ENCODE data around the gene ZSWIM6. TPM values are rescaled to one million over a fixed set of nuclear protein-coding genes. Genes with fewer than 3 reads are reported as not detected.

ZSWIM6 gene
- total and polyA plus RNA-seq, 2 experiments from 2014 or later: 3.9 to 6.0 TPM

DNA sequence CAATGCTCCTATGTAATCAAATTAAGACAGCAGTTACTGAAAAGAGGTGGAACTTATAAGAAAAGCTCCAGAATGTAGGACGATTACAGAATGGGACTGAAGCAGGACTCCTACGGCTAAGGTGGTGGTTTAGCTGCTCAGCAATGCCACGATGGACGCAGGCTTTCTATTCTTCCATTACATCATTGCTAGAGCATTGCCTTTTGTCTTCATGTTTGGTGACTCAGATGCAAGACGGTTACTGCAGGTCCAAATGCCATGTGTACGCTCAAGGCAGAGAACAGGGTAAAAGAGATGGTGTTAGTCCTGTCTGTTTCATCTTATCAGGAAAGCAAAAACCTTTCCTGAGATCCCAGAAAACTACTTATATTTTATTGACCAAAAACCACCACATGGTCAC is 255.1 kb downstream of the ZSWIM6 start (continued):
- TF ChIP-seq, protein P1, sequence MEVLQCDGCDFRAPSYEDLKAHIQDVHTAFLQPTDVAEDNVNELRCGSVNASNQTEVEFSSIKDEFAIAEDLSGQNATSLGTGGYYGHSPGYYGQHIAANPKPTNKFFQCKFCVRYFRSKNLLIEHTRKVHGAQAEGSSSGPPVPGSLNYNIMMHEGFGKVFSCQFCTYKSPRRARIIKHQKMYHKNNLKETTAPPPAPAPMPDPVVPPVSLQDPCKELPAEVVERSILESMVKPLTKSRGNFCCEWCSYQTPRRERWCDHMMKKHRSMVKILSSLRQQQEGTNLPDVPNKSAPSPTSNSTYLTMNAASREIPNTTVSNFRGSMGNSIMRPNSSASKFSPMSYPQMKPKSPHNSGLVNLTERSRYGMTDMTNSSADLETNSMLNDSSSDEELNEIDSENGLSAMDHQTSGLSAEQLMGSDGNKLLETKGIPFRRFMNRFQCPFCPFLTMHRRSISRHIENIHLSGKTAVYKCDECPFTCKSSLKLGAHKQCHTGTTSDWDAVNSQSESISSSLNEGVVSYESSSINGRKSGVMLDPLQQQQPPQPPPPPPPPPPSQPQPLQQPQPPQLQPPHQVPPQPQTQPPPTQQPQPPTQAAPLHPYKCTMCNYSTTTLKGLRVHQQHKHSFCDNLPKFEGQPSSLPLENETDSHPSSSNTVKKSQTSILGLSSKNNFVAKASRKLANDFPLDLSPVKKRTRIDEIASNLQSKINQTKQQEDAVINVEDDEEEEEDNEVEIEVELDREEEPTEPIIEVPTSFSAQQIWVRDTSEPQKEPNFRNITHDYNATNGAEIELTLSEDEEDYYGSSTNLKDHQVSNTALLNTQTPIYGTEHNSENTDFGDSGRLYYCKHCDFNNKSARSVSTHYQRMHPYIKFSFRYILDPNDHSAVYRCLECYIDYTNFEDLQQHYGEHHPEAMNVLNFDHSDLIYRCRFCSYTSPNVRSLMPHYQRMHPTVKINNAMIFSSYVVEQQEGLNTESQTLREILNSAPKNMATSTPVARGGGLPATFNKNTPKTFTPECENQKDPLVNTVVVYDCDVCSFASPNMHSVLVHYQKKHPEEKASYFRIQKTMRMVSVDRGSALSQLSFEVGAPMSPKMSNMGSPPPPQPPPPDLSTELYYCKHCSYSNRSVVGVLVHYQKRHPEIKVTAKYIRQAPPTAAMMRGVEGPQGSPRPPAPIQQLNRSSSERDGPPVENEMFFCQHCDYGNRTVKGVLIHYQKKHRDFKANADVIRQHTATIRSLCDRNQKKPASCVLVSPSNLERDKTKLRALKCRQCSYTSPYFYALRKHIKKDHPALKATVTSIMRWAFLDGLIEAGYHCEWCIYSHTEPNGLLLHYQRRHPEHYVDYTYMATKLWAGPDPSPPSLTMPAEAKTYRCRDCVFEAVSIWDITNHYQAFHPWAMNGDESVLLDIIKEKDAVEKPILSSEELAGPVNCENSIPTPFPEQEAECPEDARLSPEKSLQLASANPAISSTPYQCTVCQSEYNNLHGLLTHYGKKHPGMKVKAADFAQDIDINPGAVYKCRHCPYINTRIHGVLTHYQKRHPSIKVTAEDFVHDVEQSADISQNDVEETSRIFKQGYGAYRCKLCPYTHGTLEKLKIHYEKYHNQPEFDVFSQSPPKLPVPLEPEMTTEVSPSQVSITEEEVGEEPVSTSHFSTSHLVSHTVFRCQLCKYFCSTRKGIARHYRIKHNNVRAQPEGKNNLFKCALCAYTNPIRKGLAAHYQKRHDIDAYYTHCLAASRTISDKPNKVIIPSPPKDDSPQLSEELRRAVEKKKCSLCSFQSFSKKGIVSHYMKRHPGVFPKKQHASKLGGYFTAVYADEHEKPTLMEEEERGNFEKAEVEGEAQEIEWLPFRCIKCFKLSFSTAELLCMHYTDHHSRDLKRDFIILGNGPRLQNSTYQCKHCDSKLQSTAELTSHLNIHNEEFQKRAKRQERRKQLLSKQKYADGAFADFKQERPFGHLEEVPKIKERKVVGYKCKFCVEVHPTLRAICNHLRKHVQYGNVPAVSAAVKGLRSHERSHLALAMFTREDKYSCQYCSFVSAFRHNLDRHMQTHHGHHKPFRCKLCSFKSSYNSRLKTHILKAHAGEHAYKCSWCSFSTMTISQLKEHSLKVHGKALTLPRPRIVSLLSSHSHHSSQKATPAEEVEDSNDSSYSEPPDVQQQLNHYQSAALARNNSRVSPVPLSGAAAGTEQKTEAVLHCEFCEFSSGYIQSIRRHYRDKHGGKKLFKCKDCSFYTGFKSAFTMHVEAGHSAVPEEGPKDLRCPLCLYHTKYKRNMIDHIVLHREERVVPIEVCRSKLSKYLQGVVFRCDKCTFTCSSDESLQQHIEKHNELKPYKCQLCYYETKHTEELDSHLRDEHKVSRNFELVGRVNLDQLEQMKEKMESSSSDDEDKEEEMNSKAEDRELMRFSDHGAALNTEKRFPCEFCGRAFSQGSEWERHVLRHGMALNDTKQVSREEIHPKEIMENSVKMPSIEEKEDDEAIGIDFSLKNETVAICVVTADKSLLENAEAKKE (CRISPR knock-in tag; IDR thresholded peaks at IDR 0.05): no peak
- TF ChIP-seq ZNF331 (CRISPR knock-in tag; IDR thresholded peaks at IDR 0.05; ENCODE audit: low read depth) (no peak), CREB1 (CRISPR knock-in tag; IDR thresholded peaks at IDR 0.05; ENCODE audit: low read depth) (no peak), ZNF114 (CRISPR knock-in tag; IDR thresholded peaks at IDR 0.05) (no peak)

GRCh38 chr5:61588216-61588615 is 256.2 kb downstream of the ZSWIM6 start:
- no peak for ATAC-seq
- no peak overlapping the region for H3K4me3 Mint-ChIP-seq
- no peak for TF ChIP-seq EZH2phosphoT487 (IDR thresholded peaks at IDR 0.05; ENCODE audit: unreplicated experiment)
- TF ChIP-seq ZNF331 (CRISPR knock-in tag; IDR thresholded peaks at IDR 0.05; ENCODE audit: low read depth): no peak
- TF ChIP-seq EZH2 (IDR thresholded peaks at IDR 0.05; ENCODE audit: low read depth, unreplicated experiment): no peak
- no peak for TF ChIP-seq STAT1 (IDR thresholded peaks at IDR 0.05; ENCODE audit: unreplicated experiment)
- no peak for TF ChIP-seq CREB1 (CRISPR knock-in tag; IDR thresholded peaks at IDR 0.05; ENCODE audit: low read depth)
- TF ChIP-seq, protein P1 (CRISPR knock-in tag; IDR thresholded peaks at IDR 0.05): no peak
- no peak for TF ChIP-seq ETS1 (IDR thresholded peaks at IDR 0.05)
- TF ChIP-seq ZNF114 (CRISPR knock-in tag; IDR thresholded peaks at IDR 0.05): no peak

More at GRCh38 chr5:61588216-61588615, 256.2 kb downstream of the ZSWIM6 start:
- no peak for DNase-seq (ENCODE audit: low spot score)
- H2AFZ ChIP-seq: no peak overlapping the region
- no peak overlapping the region for H3K4me3 ChIP-seq
- no peaks in the 10 kb centered on the region for H3K4me1 ChIP-seq (ENCODE audit: insufficient read depth)
- Mint-ChIP-seq H3K27ac (no peak overlapping the region), H3K9me3 (peaks cover 8% of the 10 kb centered on the region; the same call in 1 of the 3 replicates), H3K36me3 (ENCODE audit: low read depth) (peaks cover 3% of the 10 kb centered on the region; the same call in 1 of the 3 replicates), H3K4me1 (no peaks in the 10 kb centered on the region), H3K27me3 (ENCODE audit: insufficient read depth, low read depth, poor library complexity) (peaks cover 2% of the 10 kb centered on the region)
- no peak overlapping the region for H3K4me2 ChIP-seq
- peaks cover 10% of the 10 kb centered on the region for H3K9me2 ChIP-seq (ENCODE audit: insufficient read depth)
- H3F3A ChIP-seq (replicated peaks; ENCODE audit: low read depth): no peaks in the 10 kb centered on the region
- no peaks in the 10 kb centered on the region for H4K20me1 ChIP-seq (replicated peaks; ENCODE audit: insufficient read depth)
- H3K27me3 ChIP-seq (ENCODE audit: insufficient read depth): no peaks in the 10 kb centered on the region
- no peak overlapping the region for H3K27ac ChIP-seq (ENCODE audit: low read depth)
- H3K79me2 ChIP-seq (replicated peaks; ENCODE audit: insufficient read depth): no peaks in the 10 kb centered on the region
- no peaks in the 10 kb centered on the region for H3K36me3 ChIP-seq (ENCODE audit: insufficient read depth)

Measured in GM23338 (cell line).